ENCODE measurements around the gene ADGRA1. TPM values are rescaled to one million over a fixed set of nuclear protein-coding genes. Genes with fewer than 3 reads are reported as not detected.

Gene ADGRA1
- total RNA-seq, 4 donors from 2014 or later, result not detected

DNA sequence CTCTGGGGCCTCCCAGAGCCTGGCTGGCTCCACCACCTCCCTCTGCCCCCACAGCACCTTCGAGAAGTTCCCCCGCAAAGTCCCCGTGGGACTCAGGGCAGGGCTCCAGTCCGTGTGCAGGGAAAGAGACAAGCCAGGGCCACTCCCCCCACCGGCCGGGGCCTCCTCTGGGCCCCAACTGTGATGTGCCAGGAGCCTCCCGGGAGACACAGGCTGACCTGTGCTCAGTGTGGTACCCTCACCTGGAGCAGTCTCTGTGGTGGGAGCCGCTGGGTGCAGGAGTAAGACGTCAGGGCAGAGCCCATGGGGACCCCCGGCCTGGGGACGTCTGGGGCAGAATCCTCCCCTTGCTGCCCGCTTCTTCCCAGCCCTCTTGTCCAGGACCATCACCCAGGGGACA, 1.5 kb upstream of the ADGRA1 start:
- Histone ChIP-seq H3K9me3 (no peaks in the 10 kb centered on the region), H3K4me1 (peaks cover 3% of the 10 kb centered on the region in 2 donors), H3K4me3 (no peak overlapping the region), H3K36me3 (no peaks in the 10 kb centered on the region), H3K27me3 (peaks cover 56 to 76% (median 64%) of the 10 kb centered on the region in 3 donors), H3K27ac (no peak overlapping the region)
- in situ Hi-C loops (cut with MboI; ENCODE audit: low sequenced_read_pairs in 4 of 4) (no loop called here), intact Hi-C loops (cut with DNase I; ENCODE audit: low total_unique reads) (no loop called here)
- no peak for TF ChIP-seq POLR2A (IDR thresholded peaks at IDR 0.05)
- TF ChIP-seq, protein P1, sequence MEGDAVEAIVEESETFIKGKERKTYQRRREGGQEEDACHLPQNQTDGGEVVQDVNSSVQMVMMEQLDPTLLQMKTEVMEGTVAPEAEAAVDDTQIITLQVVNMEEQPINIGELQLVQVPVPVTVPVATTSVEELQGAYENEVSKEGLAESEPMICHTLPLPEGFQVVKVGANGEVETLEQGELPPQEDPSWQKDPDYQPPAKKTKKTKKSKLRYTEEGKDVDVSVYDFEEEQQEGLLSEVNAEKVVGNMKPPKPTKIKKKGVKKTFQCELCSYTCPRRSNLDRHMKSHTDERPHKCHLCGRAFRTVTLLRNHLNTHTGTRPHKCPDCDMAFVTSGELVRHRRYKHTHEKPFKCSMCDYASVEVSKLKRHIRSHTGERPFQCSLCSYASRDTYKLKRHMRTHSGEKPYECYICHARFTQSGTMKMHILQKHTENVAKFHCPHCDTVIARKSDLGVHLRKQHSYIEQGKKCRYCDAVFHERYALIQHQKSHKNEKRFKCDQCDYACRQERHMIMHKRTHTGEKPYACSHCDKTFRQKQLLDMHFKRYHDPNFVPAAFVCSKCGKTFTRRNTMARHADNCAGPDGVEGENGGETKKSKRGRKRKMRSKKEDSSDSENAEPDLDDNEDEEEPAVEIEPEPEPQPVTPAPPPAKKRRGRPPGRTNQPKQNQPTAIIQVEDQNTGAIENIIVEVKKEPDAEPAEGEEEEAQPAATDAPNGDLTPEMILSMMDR (IDR thresholded peaks at IDR 0.05 in 4 of 5, conservative IDR thresholded peaks at IDR 0.05 in 1 of 5), result no peak
- DNase-seq (no peak), ATAC-seq (no peak)

DNA sequence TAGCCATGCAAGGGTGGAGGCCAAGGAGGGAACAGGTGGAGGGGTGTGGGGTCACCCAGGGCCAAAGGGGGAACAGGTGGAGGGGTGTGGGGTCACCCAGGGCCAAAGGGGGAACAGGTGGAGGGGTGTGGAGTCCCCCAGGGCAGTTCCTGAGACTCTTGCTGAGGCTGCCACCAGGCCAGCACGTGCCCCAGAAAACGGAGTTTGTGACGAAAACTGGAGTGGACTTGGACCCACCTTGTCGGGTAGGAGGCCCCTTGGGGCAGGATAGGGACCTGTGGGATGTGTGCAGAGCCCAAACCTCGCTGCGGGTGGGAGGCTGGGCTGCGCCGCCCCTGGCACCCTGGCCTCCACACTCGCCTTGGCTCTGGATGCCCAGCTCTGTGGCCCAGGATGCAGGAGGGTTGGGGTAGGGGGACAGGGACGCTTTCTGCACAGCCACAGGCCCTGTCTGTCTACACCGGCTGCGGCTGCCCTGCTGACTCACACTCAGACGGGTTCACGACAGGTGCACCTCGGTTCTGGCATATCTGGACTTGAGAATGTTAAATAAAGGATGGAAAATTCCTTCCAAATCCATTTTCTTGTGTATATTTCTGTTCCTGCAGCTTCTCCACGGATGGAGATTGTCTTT, 562 bp upstream of the ADGRA1 start:
- peaks cover 3% of the 10 kb centered on the region in 2 donors for H3K4me1 ChIP-seq
- H3K27me3 ChIP-seq, result peaks cover 54 to 67% (median 58%) of the 10 kb centered on the region in 3 donors
- no peak overlapping the region for H3K27ac ChIP-seq
- TF ChIP-seq, protein P1 (IDR thresholded peaks at IDR 0.05 in 4 of 5, conservative IDR thresholded peaks at IDR 0.05 in 1 of 5), result no peak
- TF ChIP-seq POLR2A (IDR thresholded peaks at IDR 0.05), result no peak
- intact Hi-C loops (cut with DNase I; ENCODE audit: low total_unique reads), result no loop called here
- H3K4me3 ChIP-seq, result peak overlapping the region in 2 of 4 donors; percentile 27 to 28
- H3K36me3 ChIP-seq, result no peaks in the 10 kb centered on the region
- no peaks in the 10 kb centered on the region for H3K9me3 ChIP-seq
- in situ Hi-C loops (cut with MboI; ENCODE audit: low sequenced_read_pairs in 4 of 4), result no loop called here
- DNase-seq (no peak), ATAC-seq (peak in 1 of 2 donors; percentile 62)

DNA sequence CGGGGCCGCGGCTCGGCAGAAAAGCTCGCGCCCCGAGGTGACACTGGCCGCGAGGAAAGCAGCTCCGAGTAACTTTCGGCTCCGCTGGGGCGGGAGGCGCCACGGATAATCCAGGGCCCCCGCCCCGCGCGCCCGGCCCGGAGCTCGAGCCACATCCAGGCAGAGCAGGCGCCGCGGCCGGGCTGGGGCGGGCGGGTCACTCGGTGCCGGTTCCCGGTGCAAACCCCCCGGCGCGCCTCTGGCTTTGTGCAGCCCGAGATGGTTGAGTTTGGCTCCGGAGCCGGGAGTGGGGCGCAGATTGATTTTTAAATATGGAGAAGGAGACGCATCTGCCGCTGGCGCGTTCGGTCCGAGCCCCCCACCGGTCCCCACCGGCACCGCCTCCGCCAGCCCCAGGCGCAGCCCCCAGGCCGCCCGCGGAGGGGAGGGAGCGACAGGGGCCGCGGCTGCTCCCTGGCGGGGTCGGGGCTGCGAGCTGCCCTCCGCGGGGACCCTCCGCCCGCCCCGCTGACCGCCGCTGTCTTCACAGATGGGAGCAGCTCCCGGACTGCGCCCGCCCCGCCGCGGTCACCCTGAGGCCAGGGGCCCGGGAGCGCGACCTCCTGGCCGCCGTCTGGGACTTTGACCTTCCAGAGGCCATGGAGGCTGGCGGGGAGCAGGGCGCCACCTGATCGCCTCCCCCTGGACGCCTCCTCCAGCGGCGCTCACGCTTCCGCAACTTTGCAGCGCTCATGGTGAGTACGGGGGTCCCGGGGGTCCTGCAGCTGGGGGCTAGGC, 643 bp downstream of the ADGRA1 start:
- H3K27me3 ChIP-seq, result peaks cover 46 to 55% (median 47%) of the 10 kb centered on the region in 3 donors
- H3K4me1 ChIP-seq, result peaks cover 3% of the 10 kb centered on the region in 2 donors
- no peak for TF ChIP-seq POLR2A (IDR thresholded peaks at IDR 0.05)
- TF ChIP-seq, protein P1 (IDR thresholded peaks at IDR 0.05 in 4 of 5, conservative IDR thresholded peaks at IDR 0.05 in 1 of 5), result no peak
- in situ Hi-C loops (cut with MboI; ENCODE audit: low sequenced_read_pairs in 4 of 4), result no loop called here
- intact Hi-C loops (cut with DNase I; ENCODE audit: low total_unique reads), result loop anchor here (2.0 kb wide), 1 partner anchor 30 kb away; no protein-coding TSS in a partner anchor
- H3K9me3 ChIP-seq, result no peaks in the 10 kb centered on the region
- no peak overlapping the region for H3K27ac ChIP-seq
- no peaks in the 10 kb centered on the region for H3K36me3 ChIP-seq
- peak overlapping the region; percentile 25 to 29 (median 28) for H3K4me3 ChIP-seq
- no peak for DNase-seq
- no peak for ATAC-seq

DNA sequence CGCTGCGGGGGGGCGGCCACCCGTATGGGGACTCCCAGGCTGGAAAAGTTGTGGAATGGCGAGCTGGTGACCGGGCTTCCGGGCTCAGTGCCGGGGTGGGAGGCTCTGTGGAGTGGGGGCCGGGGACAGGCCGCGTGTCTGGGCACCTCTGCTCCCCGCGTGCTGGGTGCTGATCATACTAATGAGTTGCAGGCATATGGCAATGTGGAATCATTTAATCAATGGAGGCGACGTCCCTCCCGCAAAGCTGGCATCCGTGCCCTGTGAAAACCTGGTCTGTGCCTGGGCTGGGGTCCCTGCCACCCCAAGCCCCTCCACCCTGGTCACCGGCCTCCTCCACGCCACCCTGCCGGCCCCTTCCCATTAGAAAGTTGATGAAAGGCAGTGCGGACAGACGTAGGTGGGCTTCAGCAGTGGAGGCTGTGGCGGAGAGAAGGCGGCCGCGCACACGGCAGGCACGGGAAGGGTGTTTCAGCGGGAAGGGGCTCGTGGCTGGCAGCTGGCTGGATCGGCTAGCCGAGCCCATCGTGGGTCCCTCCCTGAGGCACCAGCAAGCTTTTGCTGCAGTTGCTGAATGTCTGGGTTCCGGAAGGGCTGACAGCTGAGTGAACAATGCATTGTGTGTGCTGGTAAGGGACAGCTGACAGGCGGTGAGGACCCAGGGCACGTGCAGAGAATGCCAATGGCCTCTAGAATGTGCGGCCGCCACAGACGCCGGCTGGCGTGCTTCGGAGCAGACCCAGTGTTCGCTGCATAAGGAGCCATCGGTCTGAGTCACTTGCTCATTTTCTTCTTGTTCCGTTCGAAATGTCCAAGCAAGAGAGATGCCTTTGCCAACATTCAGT, 1.5 kb downstream of the ADGRA1 start:
- TF ChIP-seq, protein P1 (IDR thresholded peaks at IDR 0.05 in 4 of 5, conservative IDR thresholded peaks at IDR 0.05 in 1 of 5), result no peak
- intact Hi-C loops (cut with DNase I; ENCODE audit: low total_unique reads) (loop anchor here (2.0 kb wide), 1 partner anchor 30 kb away; no protein-coding TSS in a partner anchor), in situ Hi-C loops (cut with MboI; ENCODE audit: low sequenced_read_pairs in 4 of 4) (no loop called here)
- peaks cover 3% of the 10 kb centered on the region in 2 donors for H3K4me1 ChIP-seq
- ATAC-seq, result peak in 1 of 2 donors; percentile 13
- H3K4me3 ChIP-seq, result no peak overlapping the region
- H3K27me3 ChIP-seq, result peaks cover 46 to 48% (median 47%) of the 10 kb centered on the region in 3 donors
- H3K27ac ChIP-seq, result no peak overlapping the region
- H3K9me3 ChIP-seq, result no peaks in the 10 kb centered on the region
- H3K36me3 ChIP-seq, result no peaks in the 10 kb centered on the region
- DNase-seq, result no peak

Data from gastrocnemius medialis (tissue), 4 donors.